ENCODE data around the gene DHODH. TPM values are rescaled to one million over a fixed set of nuclear protein-coding genes. Genes with fewer than 3 reads are reported as not detected.

DHODH gene
- total RNA-seq, 1 donor from 2014 or later, result 7.7 TPM

GRCh38 chr16:72015124-72015523 is 6.6 kb downstream of the DHODH start:
- H3K9me3 ChIP-seq, result no peaks in the 10 kb centered on the region
- no peak overlapping the region for H3K4me3 ChIP-seq
- TF ChIP-seq, protein P1, sequence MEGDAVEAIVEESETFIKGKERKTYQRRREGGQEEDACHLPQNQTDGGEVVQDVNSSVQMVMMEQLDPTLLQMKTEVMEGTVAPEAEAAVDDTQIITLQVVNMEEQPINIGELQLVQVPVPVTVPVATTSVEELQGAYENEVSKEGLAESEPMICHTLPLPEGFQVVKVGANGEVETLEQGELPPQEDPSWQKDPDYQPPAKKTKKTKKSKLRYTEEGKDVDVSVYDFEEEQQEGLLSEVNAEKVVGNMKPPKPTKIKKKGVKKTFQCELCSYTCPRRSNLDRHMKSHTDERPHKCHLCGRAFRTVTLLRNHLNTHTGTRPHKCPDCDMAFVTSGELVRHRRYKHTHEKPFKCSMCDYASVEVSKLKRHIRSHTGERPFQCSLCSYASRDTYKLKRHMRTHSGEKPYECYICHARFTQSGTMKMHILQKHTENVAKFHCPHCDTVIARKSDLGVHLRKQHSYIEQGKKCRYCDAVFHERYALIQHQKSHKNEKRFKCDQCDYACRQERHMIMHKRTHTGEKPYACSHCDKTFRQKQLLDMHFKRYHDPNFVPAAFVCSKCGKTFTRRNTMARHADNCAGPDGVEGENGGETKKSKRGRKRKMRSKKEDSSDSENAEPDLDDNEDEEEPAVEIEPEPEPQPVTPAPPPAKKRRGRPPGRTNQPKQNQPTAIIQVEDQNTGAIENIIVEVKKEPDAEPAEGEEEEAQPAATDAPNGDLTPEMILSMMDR (IDR thresholded peaks at IDR 0.05), result no peak
- H3K27ac ChIP-seq, result peak overlapping the region; percentile 77
- peaks cover 4% of the 10 kb centered on the region for H3K36me3 ChIP-seq
- no peaks in the 10 kb centered on the region for H3K27me3 ChIP-seq
- no peak for DNase-seq
- peaks cover 41% of the 10 kb centered on the region for H3K4me1 ChIP-seq
- ATAC-seq, result peak; percentile 28
- intact Hi-C loops (cut with DNase I), result no loop called here

DNA sequence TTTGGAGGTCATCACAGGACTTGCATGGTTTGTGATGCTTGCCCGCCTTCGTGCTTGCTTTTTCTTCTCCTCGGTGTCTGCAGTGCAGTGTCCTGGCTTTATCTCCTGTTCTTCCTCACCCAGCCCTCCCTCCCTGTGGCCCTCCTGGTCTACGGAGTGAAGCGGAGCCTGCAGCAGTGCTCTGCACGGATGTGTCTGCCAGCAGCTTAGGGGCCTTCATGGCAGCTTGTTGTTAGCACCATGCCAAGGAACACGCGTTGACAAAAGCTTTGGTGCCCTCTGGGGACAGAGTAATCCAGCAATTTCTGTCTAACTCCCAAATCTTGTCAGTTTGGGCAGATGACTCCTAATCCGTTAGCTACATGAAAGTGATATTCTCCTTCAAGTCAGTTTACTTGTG is 9.9 kb downstream of the DHODH start:
- H3K4me3 ChIP-seq, result no peak overlapping the region

GRCh38 chr16:72021043-72021442 is 12.5 kb downstream of the DHODH start:
- peaks cover 18% of the 10 kb centered on the region for H3K4me1 ChIP-seq
- ATAC-seq (no peak), DNase-seq (no peak)
- H3K36me3 ChIP-seq, result peaks cover 26% of the 10 kb centered on the region
- H3K27me3 ChIP-seq, result no peaks in the 10 kb centered on the region
- intact Hi-C loops (cut with DNase I), result no loop called here
- H3K27ac ChIP-seq, result no peak overlapping the region
- TF ChIP-seq, protein P1 (IDR thresholded peaks at IDR 0.05), result no peak
- no peaks in the 10 kb centered on the region for H3K9me3 ChIP-seq
- H3K4me3 ChIP-seq, result no peak overlapping the region

More for the DNA sequence above, 9.9 kb downstream of the DHODH start:
- intact Hi-C loops (cut with DNase I), result no loop called here
- TF ChIP-seq, protein P1 (IDR thresholded peaks at IDR 0.05), result no peak
- H3K36me3 ChIP-seq, result peaks cover 15% of the 10 kb centered on the region
- no peaks in the 10 kb centered on the region for H3K9me3 ChIP-seq
- ATAC-seq (no peak), DNase-seq (no peak)
- no peaks in the 10 kb centered on the region for H3K27me3 ChIP-seq
- H3K27ac ChIP-seq, result peak overlapping the region; percentile 77
- peaks cover 39% of the 10 kb centered on the region for H3K4me1 ChIP-seq

DNA sequence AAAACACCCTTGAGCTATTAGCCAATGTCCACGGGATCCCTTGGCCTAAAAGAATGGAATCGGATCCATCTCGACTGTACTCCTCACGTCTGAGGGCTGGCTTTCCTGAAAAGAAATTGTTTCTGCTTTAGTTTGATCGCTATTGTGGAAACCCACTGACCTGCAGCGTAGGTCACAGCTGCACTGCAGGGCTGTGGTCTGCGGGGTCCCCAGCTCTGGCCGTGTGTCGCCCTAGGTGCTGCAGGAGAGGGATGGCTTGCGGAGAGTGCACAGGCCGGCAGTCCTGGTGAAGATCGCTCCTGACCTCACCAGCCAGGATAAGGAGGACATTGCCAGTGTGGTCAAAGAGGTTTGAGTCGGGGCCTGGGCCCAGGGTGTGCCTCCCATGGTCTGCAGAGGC is 13.6 kb downstream of the DHODH start:
- Histone ChIP-seq H3K4me3 (no peak overlapping the region), H3K4me1 (peaks cover 9% of the 10 kb centered on the region), H3K36me3 (peaks cover 26% of the 10 kb centered on the region), H3K27ac (no peak overlapping the region), H3K27me3 (no peaks in the 10 kb centered on the region), H3K9me3 (no peaks in the 10 kb centered on the region)
- no peak for DNase-seq
- no peak for ATAC-seq
- TF ChIP-seq, protein P1 (IDR thresholded peaks at IDR 0.05), result no peak
- intact Hi-C loops (cut with DNase I), result no loop called here

GRCh38 chr16:72023962-72024361 is 15.4 kb downstream of the DHODH start:
- Histone ChIP-seq H3K27ac (no peak overlapping the region), H3K4me3 (no peak overlapping the region), H3K27me3 (no peaks in the 10 kb centered on the region), H3K9me3 (no peaks in the 10 kb centered on the region), H3K4me1 (no peaks in the 10 kb centered on the region), H3K36me3 (peaks cover 26% of the 10 kb centered on the region)
- DNase-seq (no peak), ATAC-seq (no peak)
- intact Hi-C loops (cut with DNase I), result no loop called here
- TF ChIP-seq, protein P1 (IDR thresholded peaks at IDR 0.05), result no peak

GRCh38 chr16:72024862-72025382 is 16.4 kb downstream of the DHODH start:
- H3K36me3 ChIP-seq, result peaks cover 26% of the 10 kb centered on the region
- TF ChIP-seq, protein P1 (IDR thresholded peaks at IDR 0.05), result no peak
- ATAC-seq (no peak), DNase-seq (no peak)
- no peaks in the 10 kb centered on the region for H3K4me1 ChIP-seq
- intact Hi-C loops (cut with DNase I), result no loop called here
- no peaks in the 10 kb centered on the region for H3K27me3 ChIP-seq
- no peaks in the 10 kb centered on the region for H3K9me3 ChIP-seq
- H3K4me3 ChIP-seq, result no peak overlapping the region
- no peak overlapping the region for H3K27ac ChIP-seq
